HepG2 (cell line): ENCODE data around the gene SEPTIN2. TPM values are rescaled to one million over a fixed set of nuclear protein-coding genes. Genes with fewer than 3 reads are reported as not detected.

ENCODE experiments used
- AHR ChIP-seq: IDR thresholded peaks from 2 replicates; pipeline ENCODE4 v1.6.1; 2018; ENCODE audit warnings: missing genetic modification reagents, missing compliant biosample characterization
- BCL3 ChIP-seq: sonication (generic); formaldehyde crosslinking; IDR thresholded peaks from 2 replicates; pipeline ENCODE4 v1.5.1; 2020; ENCODE audit warnings: mild to moderate bottlenecking, missing genetic modification reagents, moderate library complexity
- CC2D1A ChIP-seq: sonication (generic); formaldehyde crosslinking; IDR thresholded peaks from 2 replicates; pipeline ENCODE4 v1.8.1; 2023; ENCODE audit warnings: mild to moderate bottlenecking, missing genetic modification reagents
- DDIT3 ChIP-seq: sonication (generic); formaldehyde crosslinking; IDR thresholded peaks from 2 replicates; pipeline ENCODE4 v1.4.0; 2020; ENCODE audit warnings: mild to moderate bottlenecking, missing genetic modification reagents
- ETV5 ChIP-seq: IDR thresholded peaks from 2 replicates; pipeline ENCODE4 v1.6.1; 2018; ENCODE audit warnings: missing biosample characterization, missing genetic modification reagents, inconsistent platforms, borderline replicate concordance
- FOXP4 ChIP-seq: sonication (generic); formaldehyde crosslinking; IDR thresholded peaks from 2 replicates; pipeline ENCODE4 v1.4.0; 2020; ENCODE audit warnings: missing genetic modification reagents
- GATA4 ChIP-seq: sonication (generic); IDR thresholded peaks from 2 replicates; pipeline ENCODE4 v1.6.1; 2016; ENCODE audit warnings: antibody characterized with exemption, low read depth, borderline replicate concordance
- GTF3A ChIP-seq: sonication (generic); formaldehyde crosslinking; conservative IDR thresholded peaks from 2 replicates; pipeline ENCODE4 v1.4.0; 2020; ENCODE audit warnings: mild to moderate bottlenecking, missing genetic modification reagents
- KLF9 ChIP-seq: IDR thresholded peaks from 2 replicates; pipeline ENCODE4 v1.6.1; 2016; ENCODE audit warnings: low read depth
- MATR3 ChIP-seq: sonication (generic); formaldehyde crosslinking; IDR thresholded peaks from 2 replicates; pipeline ENCODE4 v1.4.0; 2020; ENCODE audit warnings: missing genetic modification reagents
- PRDM10 ChIP-seq: sonication (generic); formaldehyde crosslinking; IDR thresholded peaks from 2 replicates; pipeline ENCODE4 v1.4.0; 2020; ENCODE audit warnings: low read depth, missing genetic modification reagents
- RBM39 ChIP-seq: fragments of 200-400 bp; formaldehyde crosslinking; IDR thresholded peaks from one replicate; pipeline ENCODE4 v1.6.1; 2018; ENCODE audit warnings: antibody characterized with exemption, mild to moderate bottlenecking, low read depth, low read length; ENCODE audit not compliant: poor library complexity, severe bottlenecking
- SAP130 ChIP-seq: IDR thresholded peaks from 2 replicates; pipeline ENCODE4 v1.6.1; 2016; ENCODE audit warnings: low read depth
- ZNF224 ChIP-seq: sonication (generic); formaldehyde crosslinking; IDR thresholded peaks from 2 replicates; pipeline ENCODE4 v1.5.0; 2020; ENCODE audit warnings: mild to moderate bottlenecking, missing genetic modification reagents
- ZNF367 ChIP-seq: sonication (generic); formaldehyde crosslinking; IDR thresholded peaks from 2 replicates; pipeline ENCODE4 v1.4.0; 2020; ENCODE audit warnings: missing genetic modification reagents, borderline replicate concordance
- ZNF567 ChIP-seq: sonication (generic); formaldehyde crosslinking; IDR thresholded peaks from 2 replicates; pipeline ENCODE4 v1.8.1; 2023; ENCODE audit warnings: mild to moderate bottlenecking, missing genetic modification reagents, borderline replicate concordance
- ZNF609 ChIP-seq: sonication (generic); formaldehyde crosslinking; IDR thresholded peaks from 2 replicates; pipeline ENCODE4 v1.4.0; 2020; ENCODE audit warnings: mild to moderate bottlenecking, missing genetic modification reagents, borderline replicate concordance
- polyA plus RNA-seq, 8 experiments: library from polyadenylated mRNA; depleted of rRNA in 3 of 8; stranded (reverse) in 7 of 8; unstranded in 1 of 8; fragments of >200 nt; fragmentation: Illumina TruSeq in 4 of 8; extraction: Trizol in 4 of 8; gene quantifications; 2 replicates each; pipeline versions ENCODE4 v1.2.1 to v1.2.3, GENCODE V29; 2011 to 2016; ENCODE audit warnings: low read depth in 4 of 8, missing spikeins in 1 of 8, mixed read lengths in 1 of 8; ENCODE audit not compliant: insufficient read depth in 1 of 8
- total RNA-seq, 5 experiments: library from RNA; depleted of rRNA; stranded (reverse); fragments of >200 nt; fragmentation: Illumina TruSeq; extraction: Trizol; gene quantifications; 2 replicates each; pipeline ENCODE4 v1.2.3, GENCODE V29; 2016; ENCODE audit warnings: low read depth in 1 of 5

The SEPTIN2 gene
- total and polyA plus RNA-seq, 2 of the 13 experiments (the other 11 are each of a cell fraction or from before 2014, with no cell fraction given), result 493 to 733 TPM

- TF ChIP-seq ZNF609 (CRISPR knock-in tag) (0 out of 2 replicates have a peak, but pooled peaks have one; percentile 2), GATA4 (no peak), ETV5 (CRISPR knock-in tag) (no peak; the same call in 1 of the 2 replicates), DDIT3 (CRISPR knock-in tag) (no peak), GTF3A (CRISPR knock-in tag) (no peak), ZNF567 (CRISPR knock-in tag) (no peak), AHR (CRISPR knock-in tag) (no peak), KLF9 (CRISPR knock-in tag) (no peak), RBM39 (no peak), ZNF224 (CRISPR knock-in tag) (0 out of 2 replicates have a peak, but pooled peaks have one; percentile 71), PRDM10 (CRISPR knock-in tag) (no peak), ZNF367 (CRISPR knock-in tag) (no peak), FOXP4 (CRISPR knock-in tag) (peak; percentile 53; the same call in 1 of the 2 replicates), BCL3 (CRISPR knock-in tag) (no peak), SAP130 (CRISPR knock-in tag) (peak; percentile 92), CC2D1A (CRISPR knock-in tag) (no peak), MATR3 (CRISPR knock-in tag) (no peak)
These were observed 35.3 kb downstream of the SEPTIN2 start (continued) for GRCh38 chr2:241350878-241351639.
